Measurements from ENCODE around the gene OPCML. TPM values are rescaled to one million over a fixed set of nuclear protein-coding genes. Genes with fewer than 3 reads are reported as not detected.

The OPCML gene
- total RNA-seq, 1 experiment from 2014 or later = 0.94 TPM

DNA sequence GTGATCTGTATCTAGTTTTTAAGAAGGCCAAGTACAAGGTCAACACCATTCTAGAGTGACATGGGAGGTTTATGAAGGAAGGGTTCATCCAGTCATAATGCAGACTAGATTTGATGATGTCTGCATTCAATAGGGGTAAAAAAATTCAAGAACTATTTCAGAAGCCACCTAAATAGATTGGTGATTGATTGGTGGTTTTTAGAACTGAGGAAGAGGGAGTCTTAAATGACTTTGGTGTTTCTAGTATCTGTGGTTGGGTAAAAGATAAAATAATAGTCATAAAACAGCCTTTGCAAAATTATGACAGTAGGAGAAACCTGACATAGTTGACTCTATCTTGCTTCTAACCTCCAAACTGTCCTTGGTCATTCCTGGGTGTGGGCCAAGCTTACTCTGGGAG, 114.1 kb downstream of the OPCML start:
- Histone ChIP-seq H2BK20ac (ENCODE audit: low read depth, low read length, poor library complexity, severe bottlenecking) (no peak overlapping the region), H4K5ac (ENCODE audit: insufficient read length, low read depth, low read length) (no peak overlapping the region), H4K20me1 (ENCODE audit: control insufficient read depth, insufficient read depth, insufficient read length) (no peaks in the 10 kb centered on the region), H3K4me1 (ENCODE audit: insufficient read depth, low read length) (no peaks in the 10 kb centered on the region), H3K14ac (ENCODE audit: insufficient read depth, low read length) (no peak overlapping the region), H2BK120ac (ENCODE audit: low read depth, low read length, poor library complexity, severe bottlenecking) (no peak overlapping the region), H4K91ac (ENCODE audit: insufficient read length, low read depth, low read length) (no peak overlapping the region), H2AK5ac (ENCODE audit: insufficient read length, low read length) (no peak overlapping the region), H3K56ac (ENCODE audit: insufficient read length, low read depth, low read length) (no peak overlapping the region), H3K27me3 (ENCODE audit: insufficient read depth, low read length) (no peaks in the 10 kb centered on the region), H3K27ac (ENCODE audit: insufficient read length, low read depth, low read length) (no peak overlapping the region), H4K8ac (replicated peaks; ENCODE audit: insufficient read length, low read depth, low read length) (no peak overlapping the region), H3K18ac (ENCODE audit: insufficient read length, low read depth, low read length) (no peak overlapping the region), H3K23me2 (ENCODE audit: insufficient read length, low read depth, low read length, poor library complexity, severe bottlenecking) (no peaks in the 10 kb centered on the region), H3K79me2 (ENCODE audit: insufficient read depth, low read length) (no peaks in the 10 kb centered on the region), H2BK15ac (ENCODE audit: low read depth, low read length) (no peak overlapping the region), H3K79me1 (ENCODE audit: insufficient read depth, low read depth, low read length, poor library complexity, severe bottlenecking) (no peaks in the 10 kb centered on the region), H3K4me2 (ENCODE audit: insufficient read depth, insufficient read length, low read length) (no peak overlapping the region), H2BK12ac (ENCODE audit: insufficient read length, low read depth, low read length) (no peak overlapping the region), H2BK5ac (ENCODE audit: insufficient read length, low read length) (no peak overlapping the region), H2AFZ (ENCODE audit: low read length) (no peak overlapping the region), H3K4ac (ENCODE audit: low read depth, low read length) (no peak overlapping the region), H3K9ac (ENCODE audit: extremely low read depth, insufficient read length, low read length) (no peak overlapping the region), H3K23ac (ENCODE audit: insufficient read length, low read depth, low read length) (no peak overlapping the region), H3T11ph (ENCODE audit: low read length) (no peak overlapping the region), H3K9me3 (ENCODE audit: control insufficient read depth, low read depth, low read length) (no peaks in the 10 kb centered on the region)
- Mint-ChIP-seq H3K4me1 (peaks cover 10 to 14% of the 10 kb centered on the region in 2 experiments), H3K36me3 (ENCODE audit: insufficient read depth in 1 of 3, low read depth in 3 of 3) (peaks cover 2 to 6% (median 4%) of the 10 kb centered on the region in 3 experiments; a peak in 3 of 7 replicates), H3K27ac (no peak overlapping the region), H3K9me3 (peaks cover 0 to 6% of the 10 kb centered on the region in 2 experiments; a peak in 3 of 5 replicates), H3K27me3 (ENCODE audit: low read depth) (peaks cover 1% of the 10 kb centered on the region; the same call in 1 of the 2 replicates), H3K4me3 (no peak overlapping the region)
- DNase-seq = no peak
- TF ChIP-seq CTCF (conservative IDR thresholded peaks at IDR 0.05) = no peak

Data from H9 (cell line).